Left ventricle myocardium inferior (tissue), 1 donor: ENCODE results near the gene MAPK6. TPM values are rescaled to one million over a fixed set of nuclear protein-coding genes. Genes with fewer than 3 reads are reported as not detected.
"Not testable (repeated sequence)": the region's sequence is repeated elsewhere in the genome, so short reads cannot be mapped to it uniquely, and the experiment has no call there.

Experiments
- DNase-seq: peaks from one replicate; pipeline ENCODE4 v3.0.0-alpha.2; 2020
- H3K27ac ChIP-seq: fragments of 200-600 bp; replicated peaks from 2 replicates; pipeline ENCODE4 v1.8.0; 2021
- H3K27me3 ChIP-seq: fragments of 200-600 bp; 2 replicates; pipeline ENCODE4 v1.8.0; 2021; ENCODE audit warnings: low read depth
- H3K36me3 ChIP-seq: fragments of 200-600 bp; 2 replicates; pipeline ENCODE4 v1.8.0; 2021
- H3K4me1 ChIP-seq: fragments of 200-600 bp; 2 replicates; pipeline ENCODE4 v1.8.0; 2021
- H3K4me3 ChIP-seq: fragments of 200-600 bp; 2 replicates; pipeline ENCODE4 v1.8.0; 2021; ENCODE audit warnings: mild to moderate bottlenecking, moderate library complexity
- H3K9me3 ChIP-seq: fragments of 200-600 bp; replicated peaks from 2 replicates; pipeline ENCODE4 v1.8.0; 2021
- CTCF ChIP-seq: fragments of 200-600 bp; IDR thresholded peaks from 2 replicates; pipeline ENCODE4 v1.8.0; 2021; ENCODE audit warnings: antibody characterized with exemption, mild to moderate bottlenecking, borderline replicate concordance
- intact Hi-C: fragments of 100-400 bp; cut with micrococcal nuclease; formaldehyde crosslinking; loops from one replicate; pipeline ENCODE4 v1.11.0; 2022
- total RNA-seq: library from RNA; stranded (reverse); fragmentation: NEBNext Ultra II Directional; extraction: Animal tissue kit (Norgen Biotek cat#: 25700); gene quantifications from one replicate; pipeline ENCODE4 v1.2.1, GENCODE V29; 2021
- donor health status: DM: no; HTN: yes; CAD: no; lungs with severe emphysema.

The MAPK6 gene
- total RNA-seq, 1 donor from 2014 or later: 19.2 TPM

GRCh38 chr15:52095597-52096262, 76.7 kb downstream of the MAPK6 start:
- intact Hi-C loops: no loop called here
- no peak for DNase-seq
- H3K27ac ChIP-seq: no peak overlapping the region
- H3K36me3 ChIP-seq: no peaks in the 10 kb centered on the region
- H3K4me1 ChIP-seq: peaks cover 16% of the 10 kb centered on the region
- H3K4me3 ChIP-seq: no peak overlapping the region
- TF ChIP-seq CTCF: no peak
- peaks cover 5% of the 10 kb centered on the region for H3K9me3 ChIP-seq
- no peaks in the 10 kb centered on the region for H3K27me3 ChIP-seq

GRCh38 chr15:52096536-52096935, 77.5 kb downstream of the MAPK6 start:
- intact Hi-C loops, H3K4me3 ChIP-seq: not testable (repeated sequence)

GRCh38 chr15:52097180-52097579, 78.2 kb downstream of the MAPK6 start:
- Histone ChIP-seq H3K27ac (no peak overlapping the region), H3K9me3 (no peaks in the 10 kb centered on the region), H3K36me3 (no peaks in the 10 kb centered on the region), H3K4me3 (no peak overlapping the region), H3K4me1 (peaks cover 16% of the 10 kb centered on the region), H3K27me3 (no peaks in the 10 kb centered on the region)
- no peak for TF ChIP-seq CTCF
- no peak for DNase-seq
- intact Hi-C loops: no loop called here

More at GRCh38 chr15:52096536-52096935, 77.5 kb downstream of the MAPK6 start:
- H3K4me1 ChIP-seq: peaks cover 16% of the 10 kb centered on the region
- H3K27me3 ChIP-seq, H3K27ac ChIP-seq, DNase-seq, H3K36me3 ChIP-seq, H3K9me3 ChIP-seq: not testable (repeated sequence)

- TF ChIP-seq CTCF: no peak
- intact Hi-C loops: no loop called here
- Histone ChIP-seq H3K27ac (no peak overlapping the region), H3K36me3 (no peaks in the 10 kb centered on the region), H3K4me3 (no peak overlapping the region), H3K27me3 (no peaks in the 10 kb centered on the region), H3K9me3 (no peaks in the 10 kb centered on the region), H3K4me1 (peaks cover 12% of the 10 kb centered on the region)
- DNase-seq: no peak
These were observed 79.3 kb downstream of the MAPK6 start for GRCh38 chr15:52098323-52098722.

- no peaks in the 10 kb centered on the region for H3K9me3 ChIP-seq
- no peaks in the 10 kb centered on the region for H3K4me1 ChIP-seq
- no peak overlapping the region for H3K27ac ChIP-seq
- intact Hi-C loops: no loop called here
- no peaks in the 10 kb centered on the region for H3K36me3 ChIP-seq
- H3K27me3 ChIP-seq: no peaks in the 10 kb centered on the region
- no peak for TF ChIP-seq CTCF
- H3K4me3 ChIP-seq: no peak overlapping the region
- no peak for DNase-seq
These were observed 80.7 kb downstream of the MAPK6 start for GRCh38 chr15:52099651-52100272.

GRCh38 chr15:52100807-52101442, 81.9 kb downstream of the MAPK6 start:
- intact Hi-C loops: no loop called here

More at GRCh38 chr15:52100807-52101442, 81.9 kb downstream of the MAPK6 start:
- no peak overlapping the region for H3K27ac ChIP-seq
- H3K36me3 ChIP-seq: no peaks in the 10 kb centered on the region
- no peak for TF ChIP-seq CTCF
- H3K4me3 ChIP-seq: no peak overlapping the region
- H3K9me3 ChIP-seq: no peaks in the 10 kb centered on the region
- no peaks in the 10 kb centered on the region for H3K4me1 ChIP-seq
- DNase-seq: peak; percentile 79
- no peaks in the 10 kb centered on the region for H3K27me3 ChIP-seq
